ENCODE results near the gene UBR4.

UBR4 gene

GRCh38 chr1:19087737-19088594 lies 122.1 kb downstream of the UBR4 start:
- no peak for DNase-seq

- DNase-seq, result no peak
These were observed 122.9 kb downstream of the UBR4 start for GRCh38 chr1:19087017-19087736.

- no peak for DNase-seq
These were observed 123.7 kb downstream of the UBR4 start for GRCh38 chr1:19086176-19086875.

- no peak for DNase-seq
These were observed 125.8 kb downstream of the UBR4 start for GRCh38 chr1:19084206-19084738.

- no peak for DNase-seq
These were observed 127.0 kb downstream of the UBR4 start for GRCh38 chr1:19083081-19083480.

- no peak for DNase-seq
These were observed 128.7 kb downstream of the UBR4 start for GRCh38 chr1:19081218-19081893.

GRCh38 chr1:19080721-19081120 lies 129.3 kb downstream of the UBR4 start:
- no peak for DNase-seq

- no peak for DNase-seq
These were observed 130.3 kb downstream of the UBR4 start for GRCh38 chr1:19079541-19080472.

GRCh38 chr1:19078536-19078935 lies 131.5 kb downstream of the UBR4 start:
- no peak for DNase-seq

- no peak for DNase-seq
These were observed 133.0 kb downstream of the UBR4 start for GRCh38 chr1:19076841-19077616.

GRCh38 chr1:19074902-19075721 lies 135.0 kb downstream of the UBR4 start:
- no peak for DNase-seq

- no peak for DNase-seq
These were observed 135.6 kb downstream of the UBR4 start for GRCh38 chr1:19074361-19074901.

- DNase-seq, result no peak
These were observed 136.5 kb downstream of the UBR4 start for GRCh38 chr1:19073311-19074186.

- DNase-seq, result no peak
These were observed 137.6 kb downstream of the UBR4 start for GRCh38 chr1:19072285-19072981.

- DNase-seq, result no peak
These were observed 138.3 kb downstream of the UBR4 start for GRCh38 chr1:19071674-19072281.

- DNase-seq, result no peak
These were observed 139.0 kb downstream of the UBR4 start for GRCh38 chr1:19070891-19071621.

- DNase-seq, result no peak
These were observed 139.8 kb downstream of the UBR4 start for GRCh38 chr1:19070197-19070651.

Measured in NCI-H1436 (cell line).